SK-N-SH (cell line): ENCODE results near the gene NPC1L1.
"Not testable (repeated sequence)": the region's sequence is repeated elsewhere in the genome, so short reads cannot be mapped to it uniquely, and the experiment has no call there.

Source experiments
- TF ChIP-seq, protein P1 (sequence below): fragments of 200-600 bp; sonication (generic); IDR thresholded peaks from 2 replicates; pipeline ENCODE4 v1.6.1; 2017; ENCODE audit warnings: antibody characterized with exemption, mild to moderate bottlenecking, moderate library complexity
- TF ChIP-seq, protein P2 (sequence below): IDR thresholded peaks from 2 replicates; pipeline ENCODE4 v1.4.0; 2012; ENCODE audit warnings: low read depth

- TF ChIP-seq, protein P1, sequence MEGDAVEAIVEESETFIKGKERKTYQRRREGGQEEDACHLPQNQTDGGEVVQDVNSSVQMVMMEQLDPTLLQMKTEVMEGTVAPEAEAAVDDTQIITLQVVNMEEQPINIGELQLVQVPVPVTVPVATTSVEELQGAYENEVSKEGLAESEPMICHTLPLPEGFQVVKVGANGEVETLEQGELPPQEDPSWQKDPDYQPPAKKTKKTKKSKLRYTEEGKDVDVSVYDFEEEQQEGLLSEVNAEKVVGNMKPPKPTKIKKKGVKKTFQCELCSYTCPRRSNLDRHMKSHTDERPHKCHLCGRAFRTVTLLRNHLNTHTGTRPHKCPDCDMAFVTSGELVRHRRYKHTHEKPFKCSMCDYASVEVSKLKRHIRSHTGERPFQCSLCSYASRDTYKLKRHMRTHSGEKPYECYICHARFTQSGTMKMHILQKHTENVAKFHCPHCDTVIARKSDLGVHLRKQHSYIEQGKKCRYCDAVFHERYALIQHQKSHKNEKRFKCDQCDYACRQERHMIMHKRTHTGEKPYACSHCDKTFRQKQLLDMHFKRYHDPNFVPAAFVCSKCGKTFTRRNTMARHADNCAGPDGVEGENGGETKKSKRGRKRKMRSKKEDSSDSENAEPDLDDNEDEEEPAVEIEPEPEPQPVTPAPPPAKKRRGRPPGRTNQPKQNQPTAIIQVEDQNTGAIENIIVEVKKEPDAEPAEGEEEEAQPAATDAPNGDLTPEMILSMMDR: not testable (repeated sequence)
- TF ChIP-seq, protein P2, sequence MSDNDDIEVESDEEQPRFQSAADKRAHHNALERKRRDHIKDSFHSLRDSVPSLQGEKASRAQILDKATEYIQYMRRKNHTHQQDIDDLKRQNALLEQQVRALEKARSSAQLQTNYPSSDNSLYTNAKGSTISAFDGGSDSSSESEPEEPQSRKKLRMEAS: not testable (repeated sequence)
These were observed 21.5 kb upstream of the NPC1L1 start for GRCh38 chr7:44562622-44562962.
